ENCODE results near the gene TSPAN17. TPM values are rescaled to one million over a fixed set of nuclear protein-coding genes. Genes with fewer than 3 reads are reported as not detected.

TSPAN17 gene
- total and polyA plus RNA-seq, 2 experiments from 2014 or later = 27.9 to 33.4 TPM

- H3K9me2 ChIP-seq (replicated peaks; ENCODE audit: insufficient read depth) = no peaks in the 10 kb centered on the region
- no peaks in the 10 kb centered on the region for H3K36me3 ChIP-seq (replicated peaks; ENCODE audit: insufficient read depth, low read depth)
- H3K4me2 ChIP-seq = no peak overlapping the region
- peaks cover 79% of the 10 kb centered on the region for H3K27me3 ChIP-seq
- no peak overlapping the region for H3K4me3 ChIP-seq
- H2AFZ ChIP-seq = no peak overlapping the region
- no peaks in the 10 kb centered on the region for H3K9me3 ChIP-seq (ENCODE audit: low read depth)
- H4K20me1 ChIP-seq (ENCODE audit: insufficient read depth, poor library complexity, severe bottlenecking) = no peaks in the 10 kb centered on the region
- no peaks in the 10 kb centered on the region for H3K79me2 ChIP-seq
- no peak for TF ChIP-seq CTCF (IDR thresholded peaks at IDR 0.05; ENCODE audit: poor library complexity)
- no peak for TF ChIP-seq EZH2 (IDR thresholded peaks at IDR 0.05; ENCODE audit: borderline replicate concordance)
- no peak for TF ChIP-seq EZH2phosphoT487 (IDR thresholded peaks at IDR 0.05; ENCODE audit: low read depth, severe bottlenecking, unreplicated experiment)
- WGBS (ENCODE audit: low lambda C conversion rate, missing lambda C conversion rate) = 82% methylated on average over 4 of the region's 4 CpGs
- H3K4me1 ChIP-seq (ENCODE audit: insufficient read depth) = no peaks in the 10 kb centered on the region
- no peak overlapping the region for H3K27ac ChIP-seq
- no peak for DNase-seq (ENCODE audit: low spot score)
Measured at GRCh38 chr5:176624142-176624541, 23.1 kb upstream of the TSPAN17 start.

- Histone ChIP-seq H3K4me1 (ENCODE audit: insufficient read depth) (no peaks in the 10 kb centered on the region), H2AFZ (no peak overlapping the region), H3K4me2 (no peak overlapping the region), H4K20me1 (ENCODE audit: insufficient read depth, poor library complexity, severe bottlenecking) (no peaks in the 10 kb centered on the region), H3K4me3 (no peak overlapping the region), H3K36me3 (replicated peaks; ENCODE audit: insufficient read depth, low read depth) (no peaks in the 10 kb centered on the region), H3K27ac (no peak overlapping the region), H3K9me2 (replicated peaks; ENCODE audit: insufficient read depth) (no peaks in the 10 kb centered on the region), H3K9me3 (ENCODE audit: low read depth) (no peaks in the 10 kb centered on the region), H3K27me3 (peaks cover 79% of the 10 kb centered on the region), H3K79me2 (no peaks in the 10 kb centered on the region)
- WGBS (ENCODE audit: low lambda C conversion rate, missing lambda C conversion rate) = 73% methylated on average over 9 of the region's 9 CpGs
- TF ChIP-seq CTCF (IDR thresholded peaks at IDR 0.05; ENCODE audit: poor library complexity) = no peak
- TF ChIP-seq EZH2 (IDR thresholded peaks at IDR 0.05; ENCODE audit: borderline replicate concordance) = no peak
- TF ChIP-seq EZH2phosphoT487 (IDR thresholded peaks at IDR 0.05; ENCODE audit: low read depth, severe bottlenecking, unreplicated experiment) = no peak
- no peak for DNase-seq (ENCODE audit: low spot score)
Measured at GRCh38 chr5:176624938-176625337, 22.3 kb upstream of the TSPAN17 start.

GRCh38 chr5:176625512-176625911 lies 21.8 kb upstream of the TSPAN17 start:
- Histone ChIP-seq H3K36me3 (replicated peaks; ENCODE audit: insufficient read depth, low read depth) (no peaks in the 10 kb centered on the region), H3K4me2 (no peak overlapping the region), H3K27ac (no peak overlapping the region), H3K79me2 (no peaks in the 10 kb centered on the region), H4K20me1 (ENCODE audit: insufficient read depth, poor library complexity, severe bottlenecking) (no peaks in the 10 kb centered on the region), H3K4me1 (ENCODE audit: insufficient read depth) (no peaks in the 10 kb centered on the region), H3K9me3 (ENCODE audit: low read depth) (no peaks in the 10 kb centered on the region), H3K27me3 (peaks cover 77% of the 10 kb centered on the region), H3K4me3 (no peak overlapping the region), H2AFZ (no peak overlapping the region), H3K9me2 (replicated peaks; ENCODE audit: insufficient read depth) (no peaks in the 10 kb centered on the region)
- no peak for DNase-seq (ENCODE audit: low spot score)
- TF ChIP-seq EZH2 (IDR thresholded peaks at IDR 0.05; ENCODE audit: borderline replicate concordance) (no peak), EZH2phosphoT487 (IDR thresholded peaks at IDR 0.05; ENCODE audit: low read depth, severe bottlenecking, unreplicated experiment) (no peak), CTCF (IDR thresholded peaks at IDR 0.05; ENCODE audit: poor library complexity) (no peak)
- WGBS (ENCODE audit: low lambda C conversion rate, missing lambda C conversion rate) = 81% methylated on average over 2 of the region's 2 CpGs

Measured in hepatocyte (in vitro differentiated cells).